Mucosa of rectum (tissue), 2 donors: ENCODE measurements around the gene C5.
"Not testable (repeated sequence)": the region's sequence is repeated elsewhere in the genome, so short reads cannot be mapped to it uniquely, and the experiment has no call there.

Experiments
- H3K27ac ChIP-seq, 2 donors: one replicate each; pipeline ENCODE4 v1.7.0; 2013; ENCODE audit warnings: inconsistent platforms in 2 of 2, low read depth in 2 of 2, low read length in 2 of 2
- H3K27me3 ChIP-seq, 2 donors: one replicate each; pipeline ENCODE4 v1.7.0; 2013; ENCODE audit warnings: low read length in 2 of 2; ENCODE audit not compliant: control insufficient read depth in 2 of 2, insufficient read depth in 2 of 2
- H3K36me3 ChIP-seq, 2 donors: one replicate each; pipeline ENCODE4 v1.7.0; 2013; ENCODE audit warnings: low read length in 2 of 2; ENCODE audit not compliant: control insufficient read depth in 2 of 2, insufficient read depth in 2 of 2
- H3K4me1 ChIP-seq, 2 donors: one replicate each; pipeline ENCODE4 v1.7.0; 2013; ENCODE audit warnings: low read length in 2 of 2, mild to moderate bottlenecking in 1 of 2; ENCODE audit not compliant: control insufficient read depth in 2 of 2, insufficient read depth in 2 of 2
- H3K4me3 ChIP-seq, 2 donors: one replicate each; pipeline ENCODE4 v1.7.0; 2013; ENCODE audit warnings: low read length in 2 of 2
- H3K9ac ChIP-seq, 2 donors: one replicate each; pipeline ENCODE4 v1.7.0; 2013; ENCODE audit warnings: low read length in 2 of 2, low read depth in 1 of 2, mild to moderate bottlenecking in 1 of 2
- H3K9me3 ChIP-seq, 2 donors: one replicate each; pipeline ENCODE4 v1.7.0; 2013; ENCODE audit warnings: low read length in 2 of 2; ENCODE audit not compliant: control insufficient read depth in 2 of 2
- donor health status: healthy.
- donor health status: Normal muscosa, but diverticular disease.

Gene C5

DNA sequence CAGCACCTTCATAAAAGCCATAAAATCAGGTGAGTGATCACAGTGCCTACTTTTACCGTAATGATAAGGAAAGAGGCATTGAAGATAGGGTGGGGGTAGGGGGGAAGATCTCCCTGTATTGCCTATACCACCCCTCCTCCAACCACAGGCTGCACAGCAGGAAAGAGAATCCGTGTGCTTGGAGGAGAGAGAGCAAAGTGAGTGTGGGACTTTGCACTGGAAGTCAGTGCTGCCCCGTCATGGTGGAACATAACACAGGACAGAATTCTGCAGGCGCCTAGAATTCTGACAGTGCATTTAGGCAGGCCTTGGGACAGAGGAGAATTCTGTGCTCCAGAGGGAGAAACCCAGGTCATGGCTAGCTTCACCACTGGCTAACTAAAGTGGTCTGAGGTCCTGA, 3.5 kb upstream of the C5 start:
- Histone ChIP-seq H3K4me1 (no peaks in the 10 kb centered on the region), H3K27me3 (no peaks in the 10 kb centered on the region), H3K36me3 (no peaks in the 10 kb centered on the region), H3K9me3 (no peaks in the 10 kb centered on the region), H3K27ac (no peak overlapping the region), H3K4me3 (no peak overlapping the region), H3K9ac (no peak overlapping the region)

DNA sequence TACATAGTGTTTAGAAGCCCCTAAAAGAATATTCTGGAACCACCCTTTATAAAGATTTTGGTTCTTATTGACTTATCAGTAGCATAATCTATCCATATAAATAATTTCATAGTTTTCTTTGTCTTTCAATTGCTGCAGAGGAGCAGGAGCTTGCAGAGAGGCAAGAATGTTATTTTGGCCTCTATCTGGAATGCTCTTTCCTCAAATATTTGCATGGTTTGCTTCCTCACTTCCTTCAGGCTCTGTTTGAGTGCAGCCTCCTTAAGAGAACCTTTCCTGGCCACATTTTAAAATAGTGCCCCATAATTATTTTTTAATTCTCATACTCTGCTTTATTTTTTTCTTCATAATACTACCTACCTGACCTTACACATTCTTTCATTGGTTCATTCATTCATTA, 1.5 kb downstream of the C5 start:
- Histone ChIP-seq H3K9ac (no peak overlapping the region), H3K4me3 (no peak overlapping the region), H3K36me3 (no peaks in the 10 kb centered on the region), H3K4me1 (no peaks in the 10 kb centered on the region), H3K27me3 (no peaks in the 10 kb centered on the region), H3K9me3 (no peaks in the 10 kb centered on the region), H3K27ac (no peak overlapping the region)

DNA sequence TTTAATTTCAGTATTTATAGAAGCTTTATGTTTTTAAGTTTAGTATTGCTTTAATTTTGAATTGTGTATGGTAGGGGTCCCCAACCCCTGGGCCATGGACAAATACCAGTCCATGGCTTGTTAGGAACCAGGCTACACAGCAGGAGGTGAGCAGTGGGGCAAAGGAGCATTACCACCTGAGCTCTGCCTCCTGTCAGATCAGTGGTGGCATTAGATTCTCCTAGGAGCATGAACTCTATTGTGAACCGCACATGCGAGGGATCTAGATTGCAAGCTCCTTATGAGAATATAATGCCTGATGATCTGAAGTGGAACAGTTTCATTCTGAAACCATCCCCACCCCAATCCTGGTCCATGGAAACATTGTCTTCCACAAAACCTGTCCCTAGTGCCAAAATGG, 1.9 kb downstream of the C5 start:
- H3K36me3 ChIP-seq, result no peaks in the 10 kb centered on the region
- no peak overlapping the region for H3K4me3 ChIP-seq
- no peaks in the 10 kb centered on the region for H3K4me1 ChIP-seq
- H3K9me3 ChIP-seq, result no peaks in the 10 kb centered on the region
- no peak overlapping the region for H3K9ac ChIP-seq
- H3K27me3 ChIP-seq, result no peaks in the 10 kb centered on the region
- H3K27ac ChIP-seq, result no peak overlapping the region

DNA sequence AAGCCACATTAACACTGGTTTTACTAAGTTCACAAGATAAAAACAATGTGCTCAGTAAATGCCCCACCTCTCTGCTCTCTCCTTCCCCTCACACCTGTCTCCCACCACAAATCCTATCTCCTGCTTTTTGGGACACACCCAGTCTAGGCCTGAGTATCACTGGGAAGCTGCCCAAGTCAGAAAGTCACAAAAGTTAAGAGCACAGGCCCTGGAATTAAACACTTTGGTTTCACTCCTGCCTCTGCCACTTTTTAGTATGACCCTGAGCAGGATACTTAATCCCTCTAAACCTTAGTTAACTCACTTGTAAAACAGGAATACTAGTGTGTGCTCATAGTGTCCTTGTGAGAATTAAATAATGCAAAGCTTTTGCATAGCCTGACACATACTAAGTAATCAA, 11.3 kb downstream of the C5 start:
- H3K36me3 ChIP-seq, result no peaks in the 10 kb centered on the region
- H3K27ac ChIP-seq, result no peak overlapping the region
- H3K4me1 ChIP-seq, result no peaks in the 10 kb centered on the region
- H3K9me3 ChIP-seq, result no peaks in the 10 kb centered on the region
- H3K9ac ChIP-seq, result no peak overlapping the region
- H3K4me3 ChIP-seq, result no peak overlapping the region
- H3K27me3 ChIP-seq, result no peaks in the 10 kb centered on the region

DNA sequence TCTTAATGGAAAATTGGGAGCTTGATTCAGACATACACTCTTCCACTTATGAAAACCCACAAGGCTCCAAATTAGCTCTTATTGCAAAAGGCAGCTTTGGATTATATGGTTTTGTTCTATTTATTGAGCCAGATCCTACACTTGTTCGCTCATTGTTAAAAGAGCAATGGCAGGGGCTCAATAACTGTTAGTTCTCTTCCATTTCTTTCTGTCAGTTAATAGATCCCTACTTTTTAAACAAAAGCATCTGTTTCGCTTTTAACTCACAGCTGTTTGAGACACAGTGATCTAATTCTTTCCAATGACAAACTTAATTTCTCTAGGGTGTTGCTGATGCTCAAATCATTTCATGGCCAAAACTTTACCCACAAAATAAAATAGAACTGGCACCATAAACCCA, 11.7 kb downstream of the C5 start:
- Histone ChIP-seq H3K9ac (no peak overlapping the region), H3K27ac (no peak overlapping the region), H3K27me3 (no peaks in the 10 kb centered on the region), H3K9me3 (no peaks in the 10 kb centered on the region), H3K36me3 (no peaks in the 10 kb centered on the region), H3K4me1 (no peaks in the 10 kb centered on the region), H3K4me3 (no peak overlapping the region)

DNA sequence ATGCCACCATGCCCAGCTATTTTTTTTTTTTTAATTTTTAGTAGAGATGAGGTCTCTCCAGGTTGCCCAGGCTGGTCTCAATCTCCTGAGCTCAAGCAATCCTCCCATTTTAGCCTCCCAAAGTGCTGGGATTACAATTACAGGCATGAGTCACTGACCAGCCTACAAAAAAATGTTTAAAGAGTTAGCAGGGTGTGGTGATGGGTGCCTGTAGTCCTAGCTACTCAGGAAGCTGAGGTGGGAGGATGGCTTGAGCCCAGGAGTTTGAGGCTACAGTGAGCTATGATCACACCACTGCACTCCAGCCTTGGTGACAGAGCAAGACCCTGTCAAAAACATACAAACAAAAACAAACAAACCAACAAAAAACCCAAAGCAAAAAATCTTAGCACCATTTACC, 14.4 kb downstream of the C5 start:
- H3K27me3 ChIP-seq, H3K4me3 ChIP-seq, H3K9ac ChIP-seq, H3K4me1 ChIP-seq, H3K36me3 ChIP-seq, H3K9me3 ChIP-seq, H3K27ac ChIP-seq: not testable (repeated sequence)

DNA sequence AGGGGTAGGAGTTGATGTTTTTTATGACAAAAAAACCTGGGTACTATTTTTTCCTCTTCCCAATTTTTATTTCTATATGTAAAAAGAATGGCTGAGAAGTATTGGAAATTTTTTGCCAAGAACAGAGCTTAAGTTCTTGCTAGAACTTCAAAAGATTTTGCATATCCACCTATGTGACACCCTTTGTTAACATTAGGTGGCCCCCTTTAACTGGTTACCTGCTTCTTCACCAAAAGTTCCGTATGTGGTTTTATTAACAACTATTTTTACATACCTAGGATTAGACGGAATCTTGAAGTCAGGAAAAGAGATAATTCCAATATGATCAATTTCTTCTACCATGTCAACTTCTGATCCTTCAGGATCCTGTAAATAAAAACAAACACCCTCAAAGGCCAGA, 15.5 kb downstream of the C5 start:
- no peaks in the 10 kb centered on the region for H3K27me3 ChIP-seq
- no peak overlapping the region for H3K27ac ChIP-seq
- no peak overlapping the region for H3K9ac ChIP-seq
- H3K4me3 ChIP-seq, result no peak overlapping the region
- H3K4me1 ChIP-seq, result no peaks in the 10 kb centered on the region
- no peaks in the 10 kb centered on the region for H3K9me3 ChIP-seq
- H3K36me3 ChIP-seq, result no peaks in the 10 kb centered on the region

DNA sequence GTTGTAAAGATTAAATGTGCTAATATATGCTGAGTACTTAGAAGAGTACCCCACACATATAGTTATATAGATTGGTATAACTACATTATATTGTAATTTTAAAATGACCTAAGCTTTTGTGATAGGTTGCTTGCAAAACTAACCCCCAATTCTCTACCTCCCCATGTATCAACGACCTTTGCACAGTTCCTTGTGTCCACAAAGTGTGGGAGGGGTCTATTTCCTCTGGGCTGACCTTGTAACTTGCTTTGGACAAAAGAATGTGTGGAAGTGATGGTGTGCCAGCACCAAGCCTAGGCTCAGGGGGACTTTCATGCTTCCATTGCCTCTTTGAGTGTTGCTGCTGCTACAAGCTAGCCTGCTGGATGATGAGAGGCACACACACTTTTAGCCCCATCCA, 20.6 kb downstream of the C5 start:
- no peaks in the 10 kb centered on the region for H3K27me3 ChIP-seq
- H3K4me1 ChIP-seq, result no peaks in the 10 kb centered on the region
- no peaks in the 10 kb centered on the region for H3K9me3 ChIP-seq
- H3K36me3 ChIP-seq, result no peaks in the 10 kb centered on the region
- H3K9ac ChIP-seq, result no peak overlapping the region
- H3K27ac ChIP-seq, result no peak overlapping the region
- H3K4me3 ChIP-seq, result no peak overlapping the region

DNA sequence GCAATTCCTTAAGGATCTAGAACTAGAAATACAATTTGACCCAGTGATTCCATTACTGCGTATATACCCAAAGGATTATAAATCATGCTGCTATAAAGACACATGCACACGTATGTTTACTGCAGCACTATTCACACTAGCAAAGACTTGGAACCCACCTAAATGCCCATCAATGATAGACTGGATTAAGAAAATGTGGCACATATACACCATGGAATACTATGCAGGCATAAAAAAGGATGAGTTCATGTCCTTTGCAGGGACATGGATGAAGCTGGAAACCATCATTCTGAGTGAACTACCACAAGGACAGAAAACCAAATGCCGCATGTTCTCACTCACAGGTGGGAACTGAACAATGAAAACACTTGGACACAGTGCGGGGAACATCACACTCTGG, 21.8 kb downstream of the C5 start:
- not testable (repeated sequence) for H3K4me3 ChIP-seq, H3K27ac ChIP-seq, H3K27me3 ChIP-seq, H3K4me1 ChIP-seq, H3K9me3 ChIP-seq, H3K9ac ChIP-seq, H3K36me3 ChIP-seq

DNA sequence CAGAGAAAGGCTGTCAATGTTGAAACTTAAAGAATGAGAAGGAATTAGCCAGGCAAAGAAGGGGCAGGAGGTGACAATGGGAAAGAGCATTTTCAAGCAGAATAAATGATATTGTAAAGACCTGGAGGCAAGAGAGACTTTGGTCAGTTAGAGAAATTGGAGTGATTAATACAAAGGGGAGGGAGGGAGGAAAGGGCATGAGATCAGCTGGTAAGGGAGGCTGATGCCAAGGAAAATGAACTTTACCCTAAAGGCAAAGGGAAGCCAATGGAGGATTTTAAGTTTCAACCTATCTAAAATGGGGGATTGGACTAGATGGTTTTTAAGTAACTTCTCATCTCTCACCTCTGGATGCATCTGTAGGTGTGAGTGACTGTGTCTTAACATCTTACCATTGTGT, 23.3 kb downstream of the C5 start:
- Histone ChIP-seq H3K4me1 (no peaks in the 10 kb centered on the region), H3K27me3 (no peaks in the 10 kb centered on the region), H3K9ac (no peak overlapping the region), H3K4me3 (no peak overlapping the region), H3K27ac (no peak overlapping the region), H3K36me3 (no peaks in the 10 kb centered on the region), H3K9me3 (no peaks in the 10 kb centered on the region)

DNA sequence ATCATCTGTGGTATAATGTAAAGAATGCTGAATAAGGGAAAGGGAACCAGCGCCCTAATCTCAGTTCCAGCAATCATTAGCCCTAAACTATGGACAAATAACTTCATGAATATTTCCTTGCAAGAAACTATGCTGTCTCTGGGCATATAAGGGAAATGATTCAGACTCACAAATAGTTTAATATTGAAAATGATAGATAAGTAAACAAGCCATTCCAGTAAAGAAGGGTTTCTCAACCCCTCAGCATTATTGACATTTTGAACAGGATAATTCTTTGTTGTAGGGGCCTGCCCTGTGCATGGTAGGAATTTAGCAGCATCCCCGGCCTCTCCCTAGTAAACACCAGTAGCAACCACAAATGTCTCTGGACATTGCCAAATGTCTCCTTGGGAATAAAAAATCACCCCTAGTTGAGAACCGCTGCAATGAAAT, 23.8 kb downstream of the C5 start:
- no peaks in the 10 kb centered on the region for H3K4me1 ChIP-seq
- H3K36me3 ChIP-seq, result no peaks in the 10 kb centered on the region
- no peak overlapping the region for H3K9ac ChIP-seq
- no peaks in the 10 kb centered on the region for H3K9me3 ChIP-seq
- no peak overlapping the region for H3K4me3 ChIP-seq
- H3K27me3 ChIP-seq, result no peaks in the 10 kb centered on the region
- no peak overlapping the region for H3K27ac ChIP-seq
